HepG2 (cell line): ENCODE data around the gene PLEKHS1. TPM values are rescaled to one million over a fixed set of nuclear protein-coding genes. Genes with fewer than 3 reads are reported as not detected.

Experiments
- ATAC-seq: fragments of 200-7000 bp; cut with Tn5 transposase; 3 replicates; pipeline ENCODE4 v1.9.1; 2020; ENCODE audit warnings: mild to moderate bottlenecking, moderate library complexity
- BruUV-seq: library from RNA; stranded (reverse); fragments of 400-500 nt; replicated peaks from 2 replicates; lab custom pipeline; 2021; lab: Mats Ljungman, UMichigan
- CTCF ChIA-PET: fragments of 300-600 bp; formaldehyde crosslinking; extraction: SDS; loops from one replicate; lab custom pipeline; 2021; ENCODE audit warnings: low total read pairs, inconsistent platforms, low intra/inter-chr PET ratio; lab: Yijun Ruan, JAX
- POLR2A ChIA-PET: fragments of 350-600 bp; sonication (Branson Sonifier 250); formaldehyde crosslinking; loops from one replicate; lab custom pipeline; 2020; ENCODE audit warnings: antibody characterized with exemption, inconsistent platforms; lab: Yijun Ruan, JAX
- DNase-seq: peaks from one replicate; pipeline ENCODE4 v3.0.0-alpha.2; 2015; ENCODE audit warnings: low spot score
- FAIRE-seq: peaks from 3 replicates; lab custom pipeline; 2011; peaks lifted over from hg19 to GRCh38; lab: Jason Lieb, UNC
- H2AFZ ChIP-seq: one replicate; pipeline ENCODE4 v1.6.1; 2011; ENCODE audit warnings: low read length, inconsistent platforms
- H3K27ac ChIP-seq: fragments of 300-600 bp; 3 replicates; pipeline ENCODE4 v1.8.0; 2011; ENCODE audit warnings: mixed run types, mild to moderate bottlenecking, mixed read lengths, low read length, inconsistent platforms; ENCODE audit not compliant: insufficient read depth; ENCODE audit errors: extremely low read length
- H3K27me3 ChIP-seq, 2 experiments: fragments of 200-600 bp in 1 of 2; 2 replicates in 1 of 2; 3 replicates in 1 of 2; pipeline versions ENCODE4 v1.6.0 to v1.8.0; 2011; ENCODE audit warnings: low read length in 2 of 2, mild to moderate bottlenecking in 2 of 2, moderate library complexity in 2 of 2, inconsistent platforms in 1 of 2; ENCODE audit not compliant: insufficient read depth in 2 of 2, control insufficient read depth in 1 of 2
- H3K36me3 ChIP-seq, 2 experiments: fragments of 200-600 bp in 1 of 2; replicated peaks in 1 of 2; 2 replicates in 1 of 2; 3 replicates in 1 of 2; pipeline versions ENCODE4 v1.5.1 to v1.8.0; 2011; ENCODE audit warnings: low read length in 2 of 2, inconsistent platforms in 1 of 2; ENCODE audit not compliant: insufficient read depth in 2 of 2, control insufficient read depth in 1 of 2
- H3K4me1 ChIP-seq: 2 replicates; pipeline ENCODE4 v1.5.1; 2012; ENCODE audit warnings: low read length, inconsistent platforms; ENCODE audit not compliant: insufficient read depth
- H3K4me2 ChIP-seq: 2 replicates; pipeline ENCODE4 v1.6.0; 2011; ENCODE audit warnings: low read depth, low read length, inconsistent platforms
- H3K4me3 ChIP-seq, 3 experiments: fragments of 200-600 bp in 1 of 3; sonication (generic), shearing (Covaris generic) in 1 of 3; replicated peaks in 1 of 3; 2 replicates each; pipeline ENCODE4 v1.5.1; 2011 to 2016; ENCODE audit warnings: low read length in 3 of 3, inconsistent platforms in 2 of 3, low read depth in 2 of 3, mild to moderate bottlenecking in 2 of 3, control low read depth in 1 of 3, mixed read lengths in 1 of 3; ENCODE audit not compliant: insufficient read depth in 1 of 3
- H3K79me2 ChIP-seq: one replicate; pipeline ENCODE4 v1.6.1; 2011; ENCODE audit warnings: low read length, inconsistent platforms; ENCODE audit not compliant: insufficient read depth
- H3K9ac ChIP-seq: 2 replicates; pipeline ENCODE4 v1.6.0; 2011; ENCODE audit warnings: mild to moderate bottlenecking, low read depth, low read length, inconsistent platforms; ENCODE audit not compliant: insufficient read depth
- H3K9me3 ChIP-seq: 2 replicates; pipeline ENCODE4 v1.5.1; 2012; ENCODE audit warnings: mild to moderate bottlenecking, low read length
- H4K20me1 ChIP-seq: 2 replicates; pipeline ENCODE4 v1.6.0; 2011; ENCODE audit warnings: inconsistent platforms, mild to moderate bottlenecking, low read length, moderate library complexity; ENCODE audit not compliant: insufficient read depth
- JARID2 ChIP-seq: sonication (generic); formaldehyde crosslinking; IDR thresholded peaks from 2 replicates; pipeline ENCODE4 v1.8.1; 2023; ENCODE audit warnings: missing genetic modification reagents, inconsistent platforms; ENCODE audit not compliant: insufficient replicate concordance
- KAT7 ChIP-seq: IDR thresholded peaks from 2 replicates; pipeline ENCODE4 v1.6.1; 2018; ENCODE audit warnings: borderline replicate concordance, missing compliant biosample characterization
- MTA3 ChIP-seq: sonication (generic); formaldehyde crosslinking; IDR thresholded peaks from 2 replicates; pipeline ENCODE4 v1.4.0; 2020; ENCODE audit warnings: missing genetic modification reagents
- RFX5 ChIP-seq: IDR thresholded peaks from 2 replicates; pipeline ENCODE4 v1.6.1; 2011; ENCODE audit warnings: low read depth, low read length, improper control_type of control experiment
- SMC3 ChIP-seq: IDR thresholded peaks from 2 replicates; pipeline ENCODE4 v1.6.1; 2011; ENCODE audit warnings: low read length, improper control_type of control experiment
- STAG1 ChIP-seq: sonication (generic); formaldehyde crosslinking; IDR thresholded peaks from 2 replicates; pipeline ENCODE4 v1.4.0; 2020; ENCODE audit warnings: missing genetic modification reagents
- ZNF562 ChIP-seq: sonication (generic); formaldehyde crosslinking; IDR thresholded peaks from 2 replicates; pipeline ENCODE4 v1.8.0; 2022; ENCODE audit warnings: missing genetic modification reagents, borderline replicate concordance
- WGBS: methylation state at CpG from one replicate; pipeline ENCODE4 v1.1.6; 2017; ENCODE audit warnings: low lambda C conversion rate; 5-methylcytosine and 5-hydroxymethylcytosine counted together
- in situ Hi-C: cut with HindIII; loops from 2 replicates; pipeline ENCODE4 v1.10.0; 2017; ENCODE audit warnings: low pct_unique_long_range_greater_than_20kb; ENCODE audit not compliant: extremely low pct_ligation_motif_present
- intact Hi-C: fragments of 100-400 bp; cut with micrococcal nuclease; formaldehyde crosslinking; loops from one replicate; pipeline ENCODE4 v1.10.0; 2022; ENCODE audit not compliant: unreplicated experiment
- polyA plus RNA-seq, 8 experiments: library from polyadenylated mRNA; depleted of rRNA in 3 of 8; stranded (reverse) in 7 of 8; unstranded in 1 of 8; fragments of >200 nt; fragmentation: Illumina TruSeq in 4 of 8; extraction: Trizol in 4 of 8; gene quantifications; 2 replicates each; pipeline versions ENCODE4 v1.2.1 to v1.2.3, GENCODE V29; 2011 to 2016; ENCODE audit warnings: low read depth in 4 of 8, missing spikeins in 1 of 8, mixed read lengths in 1 of 8; ENCODE audit not compliant: insufficient read depth in 1 of 8
- total RNA-seq, 5 experiments: library from RNA; depleted of rRNA; stranded (reverse); fragments of >200 nt; fragmentation: Illumina TruSeq; extraction: Trizol; gene quantifications; 2 replicates each; pipeline ENCODE4 v1.2.3, GENCODE V29; 2016; ENCODE audit warnings: low read depth in 1 of 5
- TF ChIP-seq, protein P1 (sequence below): sonication (generic); formaldehyde crosslinking; IDR thresholded peaks from 2 replicates; pipeline ENCODE4 v1.5.1; 2020; ENCODE audit warnings: mild to moderate bottlenecking, missing genetic modification reagents
- TF ChIP-seq, protein P2 (sequence below): sonication (generic); formaldehyde crosslinking; IDR thresholded peaks from 2 replicates; pipeline ENCODE4 v1.5.0; 2020; ENCODE audit warnings: mild to moderate bottlenecking, missing genetic modification reagents, moderate library complexity

PLEKHS1 gene
- total and polyA plus RNA-seq, 2 of the 13 experiments (the other 11 are each of a cell fraction or from before 2014, with no cell fraction given), result not detected

DNA sequence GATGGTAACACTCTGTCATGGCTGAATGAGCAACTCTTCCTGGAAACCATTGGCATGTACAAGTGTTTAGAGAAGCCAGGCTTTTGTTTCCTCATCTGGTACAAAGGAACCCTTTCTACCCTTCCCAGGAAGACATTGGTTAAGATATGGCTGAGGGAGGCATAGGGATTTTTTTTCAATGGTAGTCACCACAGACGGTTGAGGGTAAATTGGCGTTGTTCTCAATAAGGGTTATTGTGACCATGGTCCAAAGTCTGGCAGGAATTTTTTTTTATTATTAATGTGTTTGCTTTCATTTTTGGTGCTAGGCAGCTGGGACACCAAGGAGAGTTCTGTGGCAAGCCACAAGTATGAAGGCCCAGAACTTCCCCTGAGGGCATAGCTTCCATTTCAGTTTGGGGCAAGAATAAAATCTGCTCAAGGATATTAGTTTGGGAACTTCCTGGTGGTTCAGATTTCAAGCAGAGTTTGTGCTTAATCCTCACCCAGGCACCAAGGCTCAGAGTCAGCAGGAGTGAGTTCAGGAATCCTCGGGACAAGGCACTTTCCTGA lies at the start of gene PLEKHS1 (continued):
- TF ChIP-seq RFX5, result no peak
- no peak for TF ChIP-seq JARID2 (CRISPR knock-in tag)
- TF ChIP-seq ZNF562 (CRISPR knock-in tag), result no peak
- TF ChIP-seq MTA3, result no peak
- no peak for TF ChIP-seq KAT7 (CRISPR knock-in tag)

DNA sequence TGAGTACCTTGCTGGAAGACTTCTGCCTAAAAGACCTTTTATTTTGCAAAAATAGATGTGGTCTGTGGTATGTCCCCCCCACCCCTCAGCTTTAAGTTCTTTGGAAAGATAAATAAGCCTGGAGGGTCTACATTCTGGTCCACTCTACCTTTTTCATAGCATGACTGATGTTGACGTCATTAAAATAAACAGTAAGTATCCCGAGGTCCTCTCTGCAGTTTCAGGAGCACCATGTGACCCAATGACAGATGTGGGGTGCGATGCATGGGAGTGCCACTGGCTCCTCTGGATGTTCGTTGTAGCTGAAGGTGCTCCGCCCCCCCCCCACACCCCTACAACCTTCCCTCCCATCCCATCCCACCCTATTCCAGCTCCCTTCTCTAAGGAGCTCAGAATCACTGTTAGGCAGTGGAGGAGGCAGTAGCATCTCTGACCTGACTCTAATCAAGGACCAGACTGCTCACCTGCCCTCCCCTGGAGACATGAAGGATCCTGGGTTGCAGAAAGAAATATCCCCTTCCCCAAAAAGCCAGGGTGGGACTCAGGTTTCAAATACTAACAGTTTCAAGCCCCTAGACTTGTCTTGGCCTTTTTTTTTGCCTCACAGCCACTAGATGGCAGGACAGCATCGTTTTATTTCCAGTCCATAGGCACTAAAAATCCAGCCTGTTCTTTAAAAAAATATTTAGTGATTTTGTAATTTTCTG lies 46.7 kb upstream of the PLEKHS1 start:
- DNase-seq (peak; percentile 27), ATAC-seq (peak; percentile 80)
- Histone ChIP-seq H3K9me3 (no peaks in the 10 kb centered on the region), H3K27ac (no peak overlapping the region)
- TF ChIP-seq SMC3 (peak; percentile 42; the same call in 1 of the 2 replicates), STAG1 (peak; percentile 68)
- TF ChIP-seq, protein P1, sequence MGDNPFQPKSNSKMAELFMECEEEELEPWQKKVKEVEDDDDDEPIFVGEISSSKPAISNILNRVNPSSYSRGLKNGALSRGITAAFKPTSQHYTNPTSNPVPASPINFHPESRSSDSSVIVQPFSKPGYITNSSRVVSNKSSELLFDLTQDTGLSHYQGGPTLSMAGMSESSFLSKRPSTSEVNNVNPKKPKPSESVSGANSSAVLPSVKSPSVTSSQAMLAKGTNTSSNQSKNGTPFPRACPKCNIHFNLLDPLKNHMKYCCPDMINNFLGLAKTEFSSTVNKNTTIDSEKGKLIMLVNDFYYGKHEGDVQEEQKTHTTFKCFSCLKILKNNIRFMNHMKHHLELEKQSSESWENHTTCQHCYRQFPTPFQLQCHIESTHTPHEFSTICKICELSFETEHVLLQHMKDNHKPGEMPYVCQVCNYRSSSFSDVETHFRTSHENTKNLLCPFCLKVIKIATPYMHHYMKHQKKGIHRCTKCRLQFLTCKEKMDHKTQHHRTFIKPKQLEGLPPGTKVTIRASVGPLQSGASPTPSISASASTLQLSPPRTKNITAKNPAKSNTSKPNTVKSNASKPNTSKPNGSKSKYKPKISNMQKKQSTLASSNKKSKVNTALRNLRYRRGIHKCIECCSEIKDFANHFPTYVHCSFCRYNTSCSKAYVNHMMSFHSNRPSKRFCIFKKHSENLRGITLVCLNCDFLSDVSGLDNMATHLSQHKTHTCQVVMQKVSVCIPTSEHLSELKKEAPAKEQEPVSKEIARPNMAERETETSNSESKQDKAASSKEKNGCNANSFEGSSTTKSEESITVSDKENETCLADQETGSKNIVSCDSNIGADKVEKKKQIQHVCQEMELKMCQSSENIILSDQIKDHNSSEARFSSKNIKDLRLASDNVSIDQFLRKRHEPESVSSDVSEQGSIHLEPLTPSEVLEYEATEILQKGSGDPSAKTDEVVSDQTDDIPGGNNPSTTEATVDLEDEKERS, result no peak
- TF ChIP-seq, protein P2, sequence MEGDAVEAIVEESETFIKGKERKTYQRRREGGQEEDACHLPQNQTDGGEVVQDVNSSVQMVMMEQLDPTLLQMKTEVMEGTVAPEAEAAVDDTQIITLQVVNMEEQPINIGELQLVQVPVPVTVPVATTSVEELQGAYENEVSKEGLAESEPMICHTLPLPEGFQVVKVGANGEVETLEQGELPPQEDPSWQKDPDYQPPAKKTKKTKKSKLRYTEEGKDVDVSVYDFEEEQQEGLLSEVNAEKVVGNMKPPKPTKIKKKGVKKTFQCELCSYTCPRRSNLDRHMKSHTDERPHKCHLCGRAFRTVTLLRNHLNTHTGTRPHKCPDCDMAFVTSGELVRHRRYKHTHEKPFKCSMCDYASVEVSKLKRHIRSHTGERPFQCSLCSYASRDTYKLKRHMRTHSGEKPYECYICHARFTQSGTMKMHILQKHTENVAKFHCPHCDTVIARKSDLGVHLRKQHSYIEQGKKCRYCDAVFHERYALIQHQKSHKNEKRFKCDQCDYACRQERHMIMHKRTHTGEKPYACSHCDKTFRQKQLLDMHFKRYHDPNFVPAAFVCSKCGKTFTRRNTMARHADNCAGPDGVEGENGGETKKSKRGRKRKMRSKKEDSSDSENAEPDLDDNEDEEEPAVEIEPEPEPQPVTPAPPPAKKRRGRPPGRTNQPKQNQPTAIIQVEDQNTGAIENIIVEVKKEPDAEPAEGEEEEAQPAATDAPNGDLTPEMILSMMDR (CRISPR knock-in tag), result peak; percentile 65
- TF ChIP-seq, all 625 proteins: peak for 3
- Histone ChIP-seq H2AFZ (no peak overlapping the region), H3K9ac (no peak overlapping the region), H4K20me1 (no peaks in the 10 kb centered on the region), H3K36me3 (peaks cover 0 to 3% of the 10 kb centered on the region in 2 experiments; a peak in 2 of 5 replicates), H3K79me2 (no peaks in the 10 kb centered on the region), H3K4me2 (no peak overlapping the region), H3K4me1 (no peaks in the 10 kb centered on the region), H3K4me3 (no peak overlapping the region), H3K27me3 (no peaks in the 10 kb centered on the region)
- no TSS peak for BruUV-seq
- intact Hi-C loops (loop anchor here (1.0 kb wide), 2 partner anchors 95 to 399 kb away; no protein-coding TSS in a partner anchor), in situ Hi-C loops (loop anchor here (5.0 kb wide), 1 partner anchor 398 kb away; no protein-coding TSS in a partner anchor)
- FAIRE-seq, result peak; percentile 55
- WGBS, result 61% methylated on average over 6 of the region's 6 CpGs
- ChIA-PET POLR2A (no interaction called here), CTCF (interaction anchor here (1.7 kb wide), 1 partner anchor 399 kb away, joined by 8 read pairs; no protein-coding TSS in a partner anchor)
